Loucy (cell line): ENCODE results near the gene UBE2D2.

ENCODE experiments used
- H2AFZ ChIP-seq: fragments of 200-600 bp; sonication (generic); 2 replicates; pipeline ENCODE4 v1.6.0; 2016; ENCODE audit warnings: antibody characterized with exemption, mild to moderate bottlenecking, low read length, moderate library complexity
- H3F3A ChIP-seq: fragments of 200-600 bp; 2 replicates; pipeline ENCODE4 v1.6.0; 2016; ENCODE audit warnings: antibody characterized with exemption, low read depth, mild to moderate bottlenecking
- H3K27me3 ChIP-seq: fragments of 200-600 bp; sonication (generic); 2 replicates; pipeline ENCODE4 v1.6.1; 2014; ENCODE audit warnings: low read length, mild to moderate bottlenecking; ENCODE audit not compliant: insufficient read depth, poor library complexity, severe bottlenecking
- H3K36me3 ChIP-seq: fragments of 200-600 bp; sonication (generic); 2 replicates; pipeline ENCODE4 v1.6.1; 2016; ENCODE audit warnings: low read length; ENCODE audit not compliant: insufficient read depth
- H3K4me1 ChIP-seq: fragments of 200-600 bp; sonication (generic); 2 replicates; pipeline ENCODE4 v1.5.1; 2014; ENCODE audit warnings: low read length, mild to moderate bottlenecking; ENCODE audit not compliant: insufficient read depth, poor library complexity, severe bottlenecking
- H3K4me2 ChIP-seq: fragments of 200-600 bp; sonication (generic); 2 replicates; pipeline ENCODE4 v1.6.0; 2014; ENCODE audit warnings: antibody characterized with exemption, low read length, low read depth, mild to moderate bottlenecking; ENCODE audit not compliant: poor library complexity, severe bottlenecking
- H3K4me3 ChIP-seq: fragments of 200-600 bp; sonication (generic); 2 replicates; pipeline ENCODE4 v1.5.1; 2014; ENCODE audit warnings: low read length, mild to moderate bottlenecking, mixed read lengths; ENCODE audit not compliant: poor library complexity, severe bottlenecking
- H3K79me2 ChIP-seq: fragments of 200-600 bp; sonication (generic); 2 replicates; pipeline ENCODE4 v1.6.1; 2014; ENCODE audit warnings: low read length; ENCODE audit not compliant: insufficient read depth
- H3K9ac ChIP-seq: fragments of 200-600 bp; sonication (generic); 2 replicates; pipeline ENCODE4 v1.6.0; 2014; ENCODE audit warnings: mild to moderate bottlenecking, low read depth, low read length, moderate library complexity; ENCODE audit not compliant: poor library complexity, severe bottlenecking
- H3K9me2 ChIP-seq: fragments of 200-600 bp; sonication (generic); replicated peaks from 2 replicates; pipeline ENCODE4 v1.6.1; 2016; ENCODE audit warnings: low read depth, low read length, mixed read lengths
- H3K9me3 ChIP-seq: fragments of 200-600 bp; sonication (generic); 2 replicates; pipeline ENCODE4 v1.6.1; 2014; ENCODE audit warnings: mild to moderate bottlenecking, antibody characterized with exemption, low read length, low read depth; ENCODE audit not compliant: insufficient read depth
- H4K20me1 ChIP-seq: fragments of 200-600 bp; sonication (generic); 2 replicates; pipeline ENCODE4 v1.6.0; 2014; ENCODE audit warnings: antibody characterized with exemption, low read length, mild to moderate bottlenecking; ENCODE audit not compliant: insufficient read depth, poor library complexity, severe bottlenecking
- EZH2phosphoT487 ChIP-seq: fragments of 200-600 bp; IDR thresholded peaks from 2 replicates; pipeline ENCODE4 v1.6.1; 2018; ENCODE audit warnings: antibody characterized with exemption, mild to moderate bottlenecking, moderate library complexity, borderline replicate concordance
- TF ChIP-seq, protein P1 (sequence below): fragments of 200-600 bp; sonication (generic); conservative IDR thresholded peaks from 2 replicates; pipeline ENCODE4 v1.5.1; 2014; ENCODE audit warnings: mild to moderate bottlenecking, antibody characterized with exemption, low read length

Gene UBE2D2

GRCh38 chr5:139668064-139668880 lies 107.1 kb downstream of the UBE2D2 start:
- H4K20me1 ChIP-seq, result peaks cover 78% of the 10 kb centered on the region
- peaks cover 10% of the 10 kb centered on the region for H3F3A ChIP-seq
- peak overlapping the region; percentile 70 for H3K4me3 ChIP-seq
- H3K9me2 ChIP-seq, result no peaks in the 10 kb centered on the region
- H3K27me3 ChIP-seq, result no peaks in the 10 kb centered on the region
- H2AFZ ChIP-seq, result no peak overlapping the region
- TF ChIP-seq EZH2phosphoT487, result no peak
- TF ChIP-seq, protein P1, sequence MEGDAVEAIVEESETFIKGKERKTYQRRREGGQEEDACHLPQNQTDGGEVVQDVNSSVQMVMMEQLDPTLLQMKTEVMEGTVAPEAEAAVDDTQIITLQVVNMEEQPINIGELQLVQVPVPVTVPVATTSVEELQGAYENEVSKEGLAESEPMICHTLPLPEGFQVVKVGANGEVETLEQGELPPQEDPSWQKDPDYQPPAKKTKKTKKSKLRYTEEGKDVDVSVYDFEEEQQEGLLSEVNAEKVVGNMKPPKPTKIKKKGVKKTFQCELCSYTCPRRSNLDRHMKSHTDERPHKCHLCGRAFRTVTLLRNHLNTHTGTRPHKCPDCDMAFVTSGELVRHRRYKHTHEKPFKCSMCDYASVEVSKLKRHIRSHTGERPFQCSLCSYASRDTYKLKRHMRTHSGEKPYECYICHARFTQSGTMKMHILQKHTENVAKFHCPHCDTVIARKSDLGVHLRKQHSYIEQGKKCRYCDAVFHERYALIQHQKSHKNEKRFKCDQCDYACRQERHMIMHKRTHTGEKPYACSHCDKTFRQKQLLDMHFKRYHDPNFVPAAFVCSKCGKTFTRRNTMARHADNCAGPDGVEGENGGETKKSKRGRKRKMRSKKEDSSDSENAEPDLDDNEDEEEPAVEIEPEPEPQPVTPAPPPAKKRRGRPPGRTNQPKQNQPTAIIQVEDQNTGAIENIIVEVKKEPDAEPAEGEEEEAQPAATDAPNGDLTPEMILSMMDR, result no peak
- peaks cover 84% of the 10 kb centered on the region for H3K4me1 ChIP-seq
- no peaks in the 10 kb centered on the region for H3K9me3 ChIP-seq
- H3K9ac ChIP-seq, result peak overlapping the region; percentile 76
- peak overlapping the region; percentile 98 for H3K4me2 ChIP-seq
- H3K79me2 ChIP-seq, result peaks cover 91% of the 10 kb centered on the region
- peaks cover 13% of the 10 kb centered on the region; the same call in 1 of the 2 replicates for H3K36me3 ChIP-seq

DNA sequence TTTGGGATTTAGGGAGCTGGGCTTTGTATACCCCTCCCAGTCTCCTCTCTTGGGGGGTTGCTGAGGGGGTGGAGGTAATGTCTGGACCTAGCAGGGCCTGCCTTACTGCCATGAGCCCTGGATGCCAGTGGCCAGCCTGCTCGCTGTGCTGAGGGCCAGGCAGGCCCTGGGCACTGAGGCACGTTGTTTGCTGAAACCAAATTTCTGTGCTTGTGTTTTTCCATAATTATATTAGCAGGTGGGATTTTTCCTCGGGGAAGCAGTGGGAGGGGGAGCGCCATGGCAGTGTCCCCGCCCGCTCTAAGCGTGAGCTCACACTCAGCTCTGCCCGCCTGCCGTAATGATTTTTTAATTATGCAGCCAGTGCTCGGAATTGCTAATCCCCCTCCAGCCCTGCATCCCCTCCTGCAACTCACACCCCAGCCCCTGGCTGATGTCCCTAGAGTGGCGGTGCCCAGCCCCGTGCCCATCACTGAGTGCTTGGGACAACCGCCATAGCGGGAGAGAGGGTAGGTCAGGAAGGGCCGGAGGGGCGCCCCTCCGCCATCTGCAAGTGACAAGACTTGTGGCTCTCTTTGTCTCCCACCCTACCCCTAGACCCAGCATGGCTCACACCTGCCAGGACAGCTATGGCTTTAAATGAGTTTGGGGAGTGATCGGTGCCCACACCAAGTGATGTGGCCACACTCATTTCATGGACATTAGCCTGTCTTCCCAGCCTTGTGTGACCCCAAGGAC lies 108.0 kb downstream of the UBE2D2 start:
- peaks cover 76% of the 10 kb centered on the region for H4K20me1 ChIP-seq
- peaks cover 10% of the 10 kb centered on the region for H3F3A ChIP-seq
- H3K9me3 ChIP-seq, result no peaks in the 10 kb centered on the region
- H3K9ac ChIP-seq, result peak overlapping the region; percentile 76
- H3K4me2 ChIP-seq, result peak overlapping the region; percentile 98
- peaks cover 7% of the 10 kb centered on the region; the same call in 1 of the 2 replicates for H3K36me3 ChIP-seq
- H3K4me1 ChIP-seq, result peaks cover 78% of the 10 kb centered on the region
- no peaks in the 10 kb centered on the region for H3K9me2 ChIP-seq
- no peak overlapping the region for H2AFZ ChIP-seq
- H3K4me3 ChIP-seq, result peak overlapping the region; percentile 70
- H3K79me2 ChIP-seq, result peaks cover 91% of the 10 kb centered on the region
- no peak for TF ChIP-seq EZH2phosphoT487
- TF ChIP-seq, protein P1, result no peak
- no peaks in the 10 kb centered on the region for H3K27me3 ChIP-seq

- H4K20me1 ChIP-seq, result peaks cover 76% of the 10 kb centered on the region
- H3K4me3 ChIP-seq, result peak overlapping the region; percentile 70
Observed at GRCh38 chr5:139669662-139670368, 108.7 kb downstream of the UBE2D2 start.

More at GRCh38 chr5:139669662-139670368, 108.7 kb downstream of the UBE2D2 start:
- Histone ChIP-seq H3K9me3 (no peaks in the 10 kb centered on the region), H3K9me2 (no peaks in the 10 kb centered on the region), H3K4me2 (peak overlapping the region; percentile 98), H2AFZ (no peak overlapping the region), H3F3A (peaks cover 10% of the 10 kb centered on the region), H3K36me3 (peaks cover 2% of the 10 kb centered on the region; the same call in 1 of the 2 replicates), H3K27me3 (no peaks in the 10 kb centered on the region), H3K4me1 (peaks cover 77% of the 10 kb centered on the region), H3K9ac (peak overlapping the region; percentile 93), H3K79me2 (peaks cover 91% of the 10 kb centered on the region)
- no peak for TF ChIP-seq EZH2phosphoT487
- TF ChIP-seq, protein P1, result no peak
